Spleen (tissue), 11 donors: Measurements from ENCODE around the gene SNX17. TPM values are rescaled to one million over a fixed set of nuclear protein-coding genes. Genes with fewer than 3 reads are reported as not detected.
A peak's percentile ranks its signal among the peaks of the same experiment; 100 is the strongest.

Experiments used
- DNase-seq: peaks from one replicate; pipeline ENCODE4 v3.0.0-alpha.2; 2020
- H3K27ac ChIP-seq, 8 donors: fragments of 200-600 bp; sonication (generic) in 7 of 8; 1 replicate in 4 of 8; 2 replicates in 4 of 8; pipeline versions ENCODE4 v1.5.0 to v1.8.0; 2016 to 2021; ENCODE audit warnings: inconsistent platforms in 4 of 8, mild to moderate bottlenecking in 4 of 8, moderate library complexity in 1 of 8
- H3K27me3 ChIP-seq, 7 donors: fragments of 200-600 bp; sonication (generic) in 6 of 7; replicated peaks in 1 of 7; 1 replicate in 4 of 7; 2 replicates in 3 of 7; pipeline versions ENCODE4 v1.5.0 to v1.8.0; 2016 to 2021; ENCODE audit warnings: inconsistent platforms in 3 of 7, mild to moderate bottlenecking in 1 of 7
- H3K36me3 ChIP-seq, 6 donors: fragments of 200-600 bp; sonication (generic) in 5 of 6; 1 replicate in 4 of 6; 2 replicates in 2 of 6; pipeline versions ENCODE4 v1.5.0 to v1.8.0; 2016 to 2021; ENCODE audit warnings: inconsistent platforms in 2 of 6
- H3K4me1 ChIP-seq, 6 donors: fragments of 200-600 bp; sonication (generic) in 5 of 6; 1 replicate in 3 of 6; 2 replicates in 3 of 6; pipeline versions ENCODE4 v1.5.0 to v1.8.0; 2016 to 2021; ENCODE audit warnings: inconsistent platforms in 3 of 6
- H3K4me3 ChIP-seq, 8 donors: fragments of 200-600 bp; sonication (generic) in 7 of 8; 1 replicate in 4 of 8; 2 replicates in 4 of 8; pipeline versions ENCODE4 v1.5.0 to v1.8.0; 2016 to 2021; ENCODE audit warnings: inconsistent platforms in 4 of 8, mild to moderate bottlenecking in 4 of 8, moderate library complexity in 2 of 8
- H3K9me3 ChIP-seq, 8 donors: fragments of 200-600 bp; sonication (generic) in 7 of 8; 1 replicate in 4 of 8; 2 replicates in 4 of 8; pipeline versions ENCODE4 v1.5.0 to v1.8.0; 2016 to 2021; ENCODE audit warnings: inconsistent platforms in 4 of 8
- POLR2A ChIP-seq, 3 donors: fragments of 450-650 bp; IDR thresholded peaks; one replicate each; pipeline ENCODE4 v1.5.1; 2017; ENCODE audit warnings: antibody characterized with exemption in 3 of 3, mild to moderate bottlenecking in 1 of 3
- POLR2AphosphoS5 ChIP-seq, 3 donors: sonication (generic); formaldehyde crosslinking; IDR thresholded peaks; one replicate each; pipeline ENCODE4 v1.5.1; 2017; ENCODE audit warnings: antibody characterized with exemption in 3 of 3
- whole genome bisulfite sequencing, 5 donors: extraction: QIAGEN DNeasy Blood & Tissue Kit in 3 of 5; methylation state at CpG; one replicate each; pipeline versions ENCODE4 v1.1.5 to v1.1.7; 2013 to 2018; 5-methylcytosine and 5-hydroxymethylcytosine counted together
- intact Hi-C: fragments of 100-400 bp; cut with DNase I; formaldehyde crosslinking; loops from one replicate; pipeline ENCODE4 v1.15.0; 2023; ENCODE audit warnings: low total_unique reads
- polyA plus RNA-seq, 3 donors: library from polyadenylated mRNA; stranded (reverse); fragments of 200-250 nt; gene quantifications; one replicate each; pipeline ENCODE4 v1.2.1, GENCODE V29; 2013
- total RNA-seq, 7 donors: library from RNA; depleted of rRNA in 3 of 7; stranded (reverse); fragments of >200 nt in 3 of 7; fragmentation: NEBNext Ultra II Directional in 4 of 7; extraction: Animal tissue kit (Norgen Biotek cat#: 25700) in 4 of 7; gene quantifications; one replicate each; pipeline versions ENCODE4 v1.1.0 to v1.2.1, GENCODE V29; 2016 to 2021
- TF ChIP-seq, protein P1 (sequence below), 11 experiments: fragments of 200-600 bp in 7 of 11; fragments of 450-650 bp in 4 of 11; sonication (generic) in 4 of 11; IDR thresholded peaks in 8 of 11; conservative IDR thresholded peaks in 3 of 11; 1 replicate in 7 of 11; 2 replicates in 4 of 11; pipeline versions ENCODE4 v1.4.0 to v1.8.0; 2016 to 2021; ENCODE audit warnings: antibody characterized with exemption in 11 of 11, inconsistent platforms in 4 of 11, mild to moderate bottlenecking in 1 of 11
- donor health status: healthy with polysubstance abuse.
- donor health status: DM: no; HTN: no; CAD: no; lungs with moderate emphysema.
- donor health status: DM: no; HTN: no; CAD: no.
- donor health status: Bipolar disorder and iron deficiency.
- donor health status: healthy.
- donor health status: DM: no; HTN: no; CAD: no.
- donor health status: DM: yes; HTN: yes; CAD: no.

The SNX17 gene
- total and polyA plus RNA-seq, 10 donors, result 84.9 to 140 (median 117) TPM

DNA sequence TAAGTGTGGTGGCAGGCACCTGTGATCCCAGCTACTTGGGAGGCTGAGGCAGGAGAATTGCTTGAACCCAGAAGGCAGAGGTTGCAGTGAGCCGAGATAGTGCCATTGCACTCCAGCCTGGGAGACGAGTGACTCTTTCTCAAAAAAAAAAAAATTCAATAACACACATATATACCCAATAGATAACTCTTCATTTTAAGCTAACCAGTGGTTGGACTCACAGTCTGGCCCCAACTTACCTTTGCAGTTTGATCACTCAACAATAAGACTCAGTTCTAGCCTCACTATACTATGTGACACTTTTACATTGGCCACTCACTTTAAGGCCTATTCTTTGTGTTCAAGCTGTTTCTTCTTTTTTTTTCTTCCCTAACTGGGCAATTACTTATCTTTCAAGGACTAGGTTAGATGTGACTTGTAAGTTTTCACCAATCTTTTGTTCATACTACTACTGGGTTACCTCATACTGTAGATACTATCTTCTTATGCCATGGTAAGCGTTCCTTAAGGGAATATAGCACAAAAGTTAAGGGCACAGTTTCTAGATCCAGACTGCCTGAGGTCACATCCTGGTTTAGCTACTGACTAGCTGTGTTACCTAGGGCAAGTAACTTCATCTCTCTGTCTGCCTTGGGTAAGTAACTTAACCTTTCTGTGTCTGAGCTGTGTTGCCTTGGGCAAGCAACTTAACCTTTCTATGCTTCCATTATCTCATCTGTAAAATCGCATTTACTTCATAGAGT lies 7.6 kb upstream of the SNX17 start:
- H3K27me3 ChIP-seq, result no peaks in the 10 kb centered on the region
- no peak for DNase-seq
- H3K4me3 ChIP-seq, result no peak overlapping the region
- H3K9me3 ChIP-seq, result no peaks in the 10 kb centered on the region
- WGBS, 5 donors, result 89 to 95% (median 93%) methylated on average over 4 of the region's 4 CpGs
- intact Hi-C loops, result no loop called here
- H3K27ac ChIP-seq, result no peak overlapping the region
- TF ChIP-seq POLR2A (IDR thresholded peaks at IDR 0.05) (no peak), POLR2AphosphoS5 (IDR thresholded peaks at IDR 0.05) (no peak)
- TF ChIP-seq, protein P1, sequence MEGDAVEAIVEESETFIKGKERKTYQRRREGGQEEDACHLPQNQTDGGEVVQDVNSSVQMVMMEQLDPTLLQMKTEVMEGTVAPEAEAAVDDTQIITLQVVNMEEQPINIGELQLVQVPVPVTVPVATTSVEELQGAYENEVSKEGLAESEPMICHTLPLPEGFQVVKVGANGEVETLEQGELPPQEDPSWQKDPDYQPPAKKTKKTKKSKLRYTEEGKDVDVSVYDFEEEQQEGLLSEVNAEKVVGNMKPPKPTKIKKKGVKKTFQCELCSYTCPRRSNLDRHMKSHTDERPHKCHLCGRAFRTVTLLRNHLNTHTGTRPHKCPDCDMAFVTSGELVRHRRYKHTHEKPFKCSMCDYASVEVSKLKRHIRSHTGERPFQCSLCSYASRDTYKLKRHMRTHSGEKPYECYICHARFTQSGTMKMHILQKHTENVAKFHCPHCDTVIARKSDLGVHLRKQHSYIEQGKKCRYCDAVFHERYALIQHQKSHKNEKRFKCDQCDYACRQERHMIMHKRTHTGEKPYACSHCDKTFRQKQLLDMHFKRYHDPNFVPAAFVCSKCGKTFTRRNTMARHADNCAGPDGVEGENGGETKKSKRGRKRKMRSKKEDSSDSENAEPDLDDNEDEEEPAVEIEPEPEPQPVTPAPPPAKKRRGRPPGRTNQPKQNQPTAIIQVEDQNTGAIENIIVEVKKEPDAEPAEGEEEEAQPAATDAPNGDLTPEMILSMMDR (IDR thresholded peaks at IDR 0.05 in 8 of 11, conservative IDR thresholded peaks at IDR 0.05 in 3 of 11), result no peak
- H3K36me3 ChIP-seq, result peaks cover 0 to 50% (median 44%) of the 10 kb centered on the region in 6 donors
- H3K4me1 ChIP-seq, result peaks cover 2 to 9% (median 7%) of the 10 kb centered on the region in 6 donors

DNA sequence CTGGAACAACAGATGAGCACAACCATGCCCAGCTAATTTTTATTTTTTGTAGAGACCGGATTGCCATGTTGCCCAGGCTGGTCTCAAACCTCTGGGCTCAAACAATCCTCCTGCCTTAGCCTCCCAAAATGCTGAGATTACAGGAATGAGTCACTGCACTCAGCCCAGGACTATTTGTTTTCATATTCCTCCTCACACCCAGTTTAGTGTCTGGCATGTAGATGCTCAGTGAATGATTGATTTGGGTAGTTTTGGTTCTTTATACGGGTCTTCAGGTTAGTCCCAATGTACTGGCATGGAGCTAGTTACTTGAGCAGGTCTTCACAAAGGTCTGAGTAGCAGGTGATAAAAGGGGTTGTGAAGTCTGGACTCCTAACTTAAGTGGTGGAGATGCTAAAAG lies 6.5 kb upstream of the SNX17 start:
- Histone ChIP-seq H3K27ac (no peak overlapping the region), H3K4me1 (peaks cover 5 to 12% (median 7%) of the 10 kb centered on the region in 6 donors), H3K27me3 (no peaks in the 10 kb centered on the region), H3K9me3 (no peaks in the 10 kb centered on the region), H3K36me3 (peaks cover 0 to 61% (median 49%) of the 10 kb centered on the region in 6 donors), H3K4me3 (no peak overlapping the region)
- 80 to 93% (median 85%) methylated on average over 2 of the region's 2 CpGs for WGBS, 5 donors
- intact Hi-C loops, result no loop called here
- TF ChIP-seq, protein P1 (IDR thresholded peaks at IDR 0.05 in 8 of 11, conservative IDR thresholded peaks at IDR 0.05 in 3 of 11), result no peak
- TF ChIP-seq POLR2A (IDR thresholded peaks at IDR 0.05) (no peak), POLR2AphosphoS5 (IDR thresholded peaks at IDR 0.05) (no peak)
- no peak for DNase-seq

DNA sequence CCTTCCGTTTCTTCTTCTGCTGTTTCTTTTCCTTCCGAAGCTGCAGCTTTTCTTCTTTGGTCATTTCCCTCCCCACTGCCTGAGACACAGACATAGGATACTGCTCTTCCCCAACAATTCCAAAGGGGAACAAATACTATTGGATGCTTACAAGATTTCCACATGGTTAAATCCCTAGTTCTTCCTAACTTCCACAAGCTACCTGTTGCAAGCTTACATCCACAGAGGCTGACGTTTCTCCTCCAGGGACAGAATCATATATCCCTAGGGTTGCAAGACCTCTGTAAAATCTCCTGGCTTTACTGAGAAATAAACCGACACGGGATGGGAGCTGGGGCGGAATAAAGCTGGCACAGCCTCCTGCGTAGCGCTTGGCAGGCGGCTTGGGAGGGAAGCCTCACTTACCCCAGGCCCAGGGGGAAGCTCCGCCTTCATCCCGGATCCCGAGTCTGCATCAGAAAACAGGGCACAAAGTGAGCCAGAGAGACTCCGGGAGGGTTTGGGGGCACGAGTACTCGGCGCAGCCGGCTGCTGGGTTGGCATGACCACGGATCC lies 868 bp upstream of the SNX17 start:
- no peaks in the 10 kb centered on the region for H3K27me3 ChIP-seq
- intact Hi-C loops, result no loop called here
- H3K4me3 ChIP-seq, result peak overlapping the region; percentile 99 to 100 (median 100)
- peaks cover 30 to 60% (median 43%) of the 10 kb centered on the region in 6 donors for H3K4me1 ChIP-seq
- no peaks in the 10 kb centered on the region for H3K9me3 ChIP-seq
- peaks cover 0 to 72% (median 52%) of the 10 kb centered on the region in 6 donors for H3K36me3 ChIP-seq
- H3K27ac ChIP-seq, result peak overlapping the region; percentile 86 to 98 (median 96)
- DNase-seq, result no peak
- WGBS, 5 donors, result 0 to 2% (median 1%) methylated on average over 7 to 18 of the region's 18 CpGs
- TF ChIP-seq POLR2AphosphoS5 (IDR thresholded peaks at IDR 0.05) (no peak), POLR2A (IDR thresholded peaks at IDR 0.05) (no peak)
- TF ChIP-seq, protein P1 (IDR thresholded peaks at IDR 0.05 in 8 of 11, conservative IDR thresholded peaks at IDR 0.05 in 3 of 11), result no peak
